ENCODE data around the gene PCDHB14.
"Not testable (repeated sequence)": the region's sequence is repeated elsewhere in the genome, so short reads cannot be mapped to it uniquely, and the experiment has no call there.

DNA sequence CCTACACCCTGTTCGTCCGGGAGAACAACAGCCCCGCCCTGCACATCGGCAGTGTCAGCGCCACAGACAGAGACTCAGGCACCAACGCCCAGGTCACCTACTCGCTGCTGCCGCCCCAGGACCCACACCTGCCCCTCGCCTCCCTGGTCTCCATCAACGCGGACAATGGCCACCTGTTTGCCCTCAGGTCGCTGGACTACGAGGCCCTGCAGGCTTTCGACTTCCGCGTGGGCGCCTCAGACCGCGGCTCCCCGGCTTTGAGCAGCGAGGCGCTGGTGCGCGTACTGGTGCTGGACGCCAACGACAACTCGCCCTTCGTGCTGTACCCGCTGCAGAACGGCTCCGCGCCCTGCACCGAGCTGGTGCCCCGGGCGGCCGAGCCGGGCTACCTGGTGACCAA, 34.5 kb upstream of the PCDHB14 start:
- not testable (repeated sequence) for TF ChIP-seq CTCF, POLR2A (IDR thresholded peaks at IDR 0.05)
